HG02798 (cell line): ENCODE data around the gene DRICH1.
"Not testable (repeated sequence)": the region's sequence is repeated elsewhere in the genome, so short reads cannot be mapped to it uniquely, and the experiment has no call there.

Experiments used
- ATAC-seq: cut with Tn5 transposase; IDR thresholded peaks from one replicate; pipeline ENCODE4 v1.9.1; 2021; ENCODE audit warnings: mild to moderate bottlenecking; ENCODE audit not compliant: unreplicated experiment, poor library complexity

The DRICH1 gene

GRCh38 chr22:23604939-23605712 is 27.0 kb downstream of the DRICH1 start:
- ATAC-seq = no peak

- no peak for ATAC-seq
Observed at GRCh38 chr22:23603266-23603665, 28.9 kb downstream of the DRICH1 start.

GRCh38 chr22:23598805-23599518 is 33.2 kb downstream of the DRICH1 start:
- no peak for ATAC-seq

GRCh38 chr22:23597576-23598268 is 34.4 kb downstream of the DRICH1 start:
- not testable (repeated sequence) for ATAC-seq

GRCh38 chr22:23595904-23596303 is 36.2 kb downstream of the DRICH1 start:
- not testable (repeated sequence) for ATAC-seq

- no peak for ATAC-seq
Observed at GRCh38 chr22:23591846-23592245, 40.3 kb downstream of the DRICH1 start.

- no peak for ATAC-seq
Observed at GRCh38 chr22:23591201-23591791, 40.8 kb downstream of the DRICH1 start.

GRCh38 chr22:23583836-23584235 is 48.3 kb downstream of the DRICH1 start:
- ATAC-seq = no peak

GRCh38 chr22:23583153-23583552 is 49.0 kb downstream of the DRICH1 start:
- no peak for ATAC-seq

GRCh38 chr22:23581260-23581650 is 50.9 kb downstream of the DRICH1 start:
- ATAC-seq = no peak

- ATAC-seq = no peak
Observed at GRCh38 chr22:23580576-23581259, 51.4 kb downstream of the DRICH1 start.

GRCh38 chr22:23579870-23580575 is 52.1 kb downstream of the DRICH1 start, which contains the start of gene IGLL1:
TSS of gene IGLL1 (minus strand) at chr22:23580290. CDS start at chr22:23580190, 100 bp downstream.
- no peak for ATAC-seq

GRCh38 chr22:23579280-23579679 is 52.8 kb downstream of the DRICH1 start:
- no peak for ATAC-seq

- ATAC-seq = no peak
Observed at GRCh38 chr22:23578306-23578705, 53.8 kb downstream of the DRICH1 start.

GRCh38 chr22:23576681-23577080 is 55.4 kb downstream of the DRICH1 start:
- ATAC-seq = no peak

GRCh38 chr22:23575601-23576000 is 56.5 kb downstream of the DRICH1 start:
- no peak for ATAC-seq

GRCh38 chr22:23574877-23575276 is 57.2 kb downstream of the DRICH1 start:
- no peak for ATAC-seq

GRCh38 chr22:23574371-23574811 is 57.7 kb downstream of the DRICH1 start:
- no peak for ATAC-seq

- not testable (repeated sequence) for ATAC-seq
Observed at GRCh38 chr22:23573701-23574235, 58.4 kb downstream of the DRICH1 start.
